Measurements from ENCODE around the gene CHN1.

Gene CHN1

GRCh38 chr2:174965551-174965950 is 39.6 kb downstream of the CHN1 start:
- TF ChIP-seq CTCF (IDR thresholded peaks at IDR 0.05; ENCODE audit: control insufficient read depth, insufficient read depth, low read depth, low read length, missing control alignments), result no peak
- no peak for DNase-seq (ENCODE audit: low read depth)
- no peak overlapping the region for H3K4me3 ChIP-seq (ENCODE audit: control insufficient read depth, low read depth, low read length)

DNA sequence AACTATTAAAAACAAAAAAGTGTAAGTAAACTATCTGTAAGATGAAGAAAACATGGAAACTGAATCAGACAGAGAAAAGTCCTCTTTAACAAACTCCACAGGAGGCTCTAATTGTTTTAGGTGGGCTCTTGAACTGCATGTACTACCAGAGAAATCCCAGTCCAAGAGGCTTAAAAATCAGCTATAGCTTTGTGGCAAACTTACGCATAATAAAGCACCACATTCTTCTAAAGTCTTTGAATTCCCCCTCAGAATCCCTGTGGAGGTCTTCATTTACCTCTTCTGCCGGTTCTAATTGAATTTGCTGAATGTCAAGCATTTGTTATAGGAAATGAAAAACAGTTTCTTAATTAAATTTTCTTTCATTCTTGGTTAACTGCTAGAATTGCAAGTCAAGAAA is 40.8 kb downstream of the CHN1 start:
- no peak for TF ChIP-seq CTCF (IDR thresholded peaks at IDR 0.05; ENCODE audit: control insufficient read depth, insufficient read depth, low read depth, low read length, missing control alignments)
- DNase-seq (ENCODE audit: low read depth), result no peak
- no peak overlapping the region for H3K4me3 ChIP-seq (ENCODE audit: control insufficient read depth, low read depth, low read length)

GRCh38 chr2:174963437-174964400 is 41.5 kb downstream of the CHN1 start:
- TF ChIP-seq CTCF (IDR thresholded peaks at IDR 0.05; ENCODE audit: control insufficient read depth, insufficient read depth, low read depth, low read length, missing control alignments), result no peak
- H3K4me3 ChIP-seq (ENCODE audit: control insufficient read depth, low read depth, low read length), result no peak overlapping the region

DNA sequence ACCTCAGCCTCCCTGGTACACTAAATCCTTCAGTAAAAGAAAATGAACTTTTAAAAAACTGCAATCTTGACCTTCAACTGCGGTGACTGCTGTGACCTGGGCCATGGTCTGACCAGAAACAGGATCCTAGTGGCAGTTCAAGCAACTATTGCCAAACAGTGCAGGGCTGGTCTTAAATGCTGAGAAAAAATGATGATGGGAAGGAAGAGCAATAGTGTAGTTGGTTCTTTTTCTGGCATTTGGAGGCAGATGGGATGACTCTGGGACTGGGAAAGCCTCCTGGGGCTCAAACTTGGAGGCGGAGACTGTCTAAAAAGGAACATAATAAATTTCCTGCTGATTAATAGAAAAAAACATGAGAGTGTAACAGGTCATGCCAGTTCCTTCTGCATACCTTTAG is 45.4 kb downstream of the CHN1 start:
- no peak for DNase-seq (ENCODE audit: low read depth)
- no peak overlapping the region for H3K4me3 ChIP-seq (ENCODE audit: control insufficient read depth, low read depth, low read length)
- TF ChIP-seq CTCF (IDR thresholded peaks at IDR 0.05; ENCODE audit: control insufficient read depth, insufficient read depth, low read depth, low read length, missing control alignments), result no peak

More at GRCh38 chr2:174963437-174964400, 41.5 kb downstream of the CHN1 start:
- no peak for DNase-seq (ENCODE audit: low read depth)

- TF ChIP-seq CTCF (IDR thresholded peaks at IDR 0.05; ENCODE audit: control insufficient read depth, insufficient read depth, low read depth, low read length, missing control alignments), result no peak
- no peak for DNase-seq (ENCODE audit: low read depth)
- H3K4me3 ChIP-seq (ENCODE audit: control insufficient read depth, low read depth, low read length), result no peak overlapping the region
These were observed 48.1 kb downstream of the CHN1 start for GRCh38 chr2:174957050-174957449.

- DNase-seq (ENCODE audit: low read depth), result no peak
These were observed 52.6 kb downstream of the CHN1 start for GRCh38 chr2:174952607-174953006.

More at GRCh38 chr2:174952607-174953006, 52.6 kb downstream of the CHN1 start:
- no peak overlapping the region for H3K4me3 ChIP-seq (ENCODE audit: control insufficient read depth, low read depth, low read length)
- TF ChIP-seq CTCF (IDR thresholded peaks at IDR 0.05; ENCODE audit: control insufficient read depth, insufficient read depth, low read depth, low read length, missing control alignments), result no peak

All from AG09309 (cell line).